Loucy (cell line): ENCODE data around the gene MYO1A.

ENCODE experiments used
- EZH2phosphoT487 ChIP-seq: fragments of 200-600 bp; IDR thresholded peaks from 2 replicates; pipeline ENCODE4 v1.6.1; 2018; ENCODE audit warnings: antibody characterized with exemption, mild to moderate bottlenecking, moderate library complexity, borderline replicate concordance
- TF ChIP-seq, protein P1 (sequence below): fragments of 200-600 bp; sonication (generic); conservative IDR thresholded peaks from 2 replicates; pipeline ENCODE4 v1.5.1; 2014; ENCODE audit warnings: mild to moderate bottlenecking, antibody characterized with exemption, low read length

DNA sequence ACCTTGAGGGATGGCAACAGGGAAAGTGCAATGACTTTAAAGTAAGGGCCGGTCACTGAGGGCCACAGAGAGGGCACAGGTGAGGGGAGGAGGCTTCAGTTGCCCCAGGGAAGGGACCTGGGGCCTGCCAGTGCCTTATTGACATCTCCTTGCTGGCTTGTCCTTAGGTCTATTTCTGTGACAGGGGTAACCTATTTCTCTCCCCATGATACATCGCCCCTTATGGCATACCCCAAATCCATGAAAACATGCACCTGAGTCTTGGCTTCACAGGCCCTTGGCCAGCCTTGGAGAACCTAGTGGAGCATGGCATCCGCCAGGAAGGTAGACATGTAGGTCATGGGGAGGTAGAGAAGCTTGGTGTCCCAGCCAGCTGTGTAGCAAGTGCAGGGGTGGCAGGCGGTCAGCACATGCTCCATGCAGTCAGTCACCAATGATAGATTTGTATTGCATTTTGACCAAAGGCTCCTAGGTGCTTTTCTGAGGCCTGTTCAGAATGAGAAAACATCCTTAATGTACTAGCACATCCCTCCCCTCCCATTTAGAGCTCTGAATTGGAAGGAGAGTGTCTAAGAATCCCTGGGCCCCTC is 68.9 kb downstream of the MYO1A start:
- TF ChIP-seq, protein P1, sequence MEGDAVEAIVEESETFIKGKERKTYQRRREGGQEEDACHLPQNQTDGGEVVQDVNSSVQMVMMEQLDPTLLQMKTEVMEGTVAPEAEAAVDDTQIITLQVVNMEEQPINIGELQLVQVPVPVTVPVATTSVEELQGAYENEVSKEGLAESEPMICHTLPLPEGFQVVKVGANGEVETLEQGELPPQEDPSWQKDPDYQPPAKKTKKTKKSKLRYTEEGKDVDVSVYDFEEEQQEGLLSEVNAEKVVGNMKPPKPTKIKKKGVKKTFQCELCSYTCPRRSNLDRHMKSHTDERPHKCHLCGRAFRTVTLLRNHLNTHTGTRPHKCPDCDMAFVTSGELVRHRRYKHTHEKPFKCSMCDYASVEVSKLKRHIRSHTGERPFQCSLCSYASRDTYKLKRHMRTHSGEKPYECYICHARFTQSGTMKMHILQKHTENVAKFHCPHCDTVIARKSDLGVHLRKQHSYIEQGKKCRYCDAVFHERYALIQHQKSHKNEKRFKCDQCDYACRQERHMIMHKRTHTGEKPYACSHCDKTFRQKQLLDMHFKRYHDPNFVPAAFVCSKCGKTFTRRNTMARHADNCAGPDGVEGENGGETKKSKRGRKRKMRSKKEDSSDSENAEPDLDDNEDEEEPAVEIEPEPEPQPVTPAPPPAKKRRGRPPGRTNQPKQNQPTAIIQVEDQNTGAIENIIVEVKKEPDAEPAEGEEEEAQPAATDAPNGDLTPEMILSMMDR: no peak
- TF ChIP-seq EZH2phosphoT487: no peak
